Heart right ventricle (tissue), 16 donors: ENCODE measurements around the gene VSTM2B. TPM values are rescaled to one million over a fixed set of nuclear protein-coding genes. Genes with fewer than 3 reads are reported as not detected.

ENCODE experiments used
- ATAC-seq, 8 donors: fragments of 200-7000 bp; cut with Tn5 transposase; one replicate each; pipeline ENCODE4 v1.9.1; 2020; ENCODE audit warnings: mild to moderate bottlenecking in 8 of 8, moderate library complexity in 8 of 8, moderate number of reproducible peaks in 1 of 8
- DNase-seq, 2 donors: peaks; one replicate each; pipeline ENCODE4 v3.0.0-alpha.2; 2020
- H3K27ac ChIP-seq, 10 donors: fragments of 200-600 bp; sonication (generic) in 2 of 10; one replicate each; pipeline versions ENCODE4 v1.5.0 to v1.8.0; 2020 to 2022; ENCODE audit warnings: mild to moderate bottlenecking in 3 of 10
- H3K27me3 ChIP-seq, 7 donors: fragments of 200-600 bp; one replicate each; pipeline ENCODE4 v1.8.0; 2021 to 2022; ENCODE audit warnings: mild to moderate bottlenecking in 2 of 7
- H3K36me3 ChIP-seq, 9 donors: fragments of 200-600 bp; sonication (generic) in 1 of 9; one replicate each; pipeline versions ENCODE4 v1.5.0 to v1.8.0; 2020 to 2022; ENCODE audit warnings: mild to moderate bottlenecking in 2 of 9
- H3K4me1 ChIP-seq, 9 donors: fragments of 200-600 bp; sonication (generic) in 1 of 9; one replicate each; pipeline versions ENCODE4 v1.5.0 to v1.8.0; 2020 to 2022; ENCODE audit warnings: mild to moderate bottlenecking in 4 of 9
- H3K4me3 ChIP-seq, 10 donors: fragments of 200-600 bp; sonication (generic) in 2 of 10; one replicate each; pipeline versions ENCODE4 v1.5.0 to v1.8.0; 2020 to 2022; ENCODE audit warnings: mild to moderate bottlenecking in 7 of 10, moderate library complexity in 2 of 10
- H3K9me3 ChIP-seq, 11 donors: fragments of 200-600 bp in 10 of 11; sonication (generic) in 2 of 11; one replicate each; pipeline versions ENCODE4 v1.5.0 to v1.8.0; 2013 to 2022; ENCODE audit warnings: mild to moderate bottlenecking in 2 of 11, control low read depth in 1 of 11, moderate library complexity in 1 of 11
- WGBS, 2 donors: extraction: QIAGEN DNeasy Blood & Tissue Kit; methylation state at CpG; one replicate each; pipeline ENCODE4 v1.1.7; 2013; ENCODE audit warnings: inconsistent platforms in 1 of 2; 5-methylcytosine and 5-hydroxymethylcytosine counted together
- intact Hi-C, 10 donors: fragments of 100-400 bp; cut with DNase I; formaldehyde crosslinking; loops; one replicate each; pipeline versions ENCODE4 v1.11.1 to v1.14.2; 2022
- polyA plus RNA-seq, 2 donors: library from polyadenylated mRNA; stranded (reverse); fragments of 200-250 nt; gene quantifications; one replicate each; pipeline ENCODE4 v1.2.3, GENCODE V29; 2013
- total RNA-seq, 10 donors: library from RNA; stranded (reverse); fragmentation: NEBNext Ultra II Directional in 3 of 10; extraction: Animal tissue kit (Norgen Biotek cat#: 25700) in 3 of 10; gene quantifications; one replicate each; pipeline versions ENCODE4 v1.2.1 to v1.2.4, GENCODE V29; 2021 to 2023
- TF ChIP-seq, protein P1 (sequence below), 9 donors: fragments of 200-600 bp; sonication (generic) in 2 of 9; IDR thresholded peaks; one replicate each; pipeline versions ENCODE4 v1.5.0 to v1.8.0; 2021 to 2022; ENCODE audit warnings: antibody characterized with exemption in 9 of 9, mild to moderate bottlenecking in 5 of 9, moderate library complexity in 1 of 9
- donor health status: Arrhythmogenic right ventricular cardiomyopathy.
- donor health status: ischemic (EF 13 %, LVEDD 7.1; RV severe dilation, severe dysfunction).
- donor health status: healthy with polysubstance abuse.
- donor health status: DM: no; HTN: yes; CAD: no.
- donor health status: DM: no; HTN: no; CAD: no.
- donor health status: ischemic (EF 25% LVEDD 6.9; RV normal size, moderate dysfunction).
- donor health status: ischemic (EF 25% LVEDD 5.7; RV mildly dilated, moderate dysfunction).
- donor health status: healthy.
- donor health status: DM: yes; HTN: yes; CAD: no.
- donor health status: Ischemic cardiomyopathy.
- donor health status: ischemic (EF 35%, LVEDD 5.7; RV mildly dilated, moderate dysfunction).
- donor health status: nonischemic (EF 11% LVEDD 7.7; RV severe dilation, severe dysfunction).
- donor health status: DM: yes; HTN: yes; CAD: no.
- donor health status: PGD.
- donor health status: ischemic (EF 29% LVEDD 5.4; RV normal size, mild dysfunction).
- donor health status: nonischemic (EF 23%, LVEDD 6.1; RV moderate dilation, normal function).

The VSTM2B gene
- total and polyA plus RNA-seq, 12 donors, result not detected

- no peak for ATAC-seq
- no peak overlapping the region for H3K27ac ChIP-seq
- no peaks in the 10 kb centered on the region for H3K36me3 ChIP-seq
- DNase-seq, result no peak
- no peak overlapping the region for H3K4me3 ChIP-seq
- H3K27me3 ChIP-seq, result peaks cover 0 to 63% (median 43%) of the 10 kb centered on the region in 7 donors
- no peaks in the 10 kb centered on the region for H3K4me1 ChIP-seq
- H3K9me3 ChIP-seq, result no peaks in the 10 kb centered on the region
- TF ChIP-seq, protein P1, sequence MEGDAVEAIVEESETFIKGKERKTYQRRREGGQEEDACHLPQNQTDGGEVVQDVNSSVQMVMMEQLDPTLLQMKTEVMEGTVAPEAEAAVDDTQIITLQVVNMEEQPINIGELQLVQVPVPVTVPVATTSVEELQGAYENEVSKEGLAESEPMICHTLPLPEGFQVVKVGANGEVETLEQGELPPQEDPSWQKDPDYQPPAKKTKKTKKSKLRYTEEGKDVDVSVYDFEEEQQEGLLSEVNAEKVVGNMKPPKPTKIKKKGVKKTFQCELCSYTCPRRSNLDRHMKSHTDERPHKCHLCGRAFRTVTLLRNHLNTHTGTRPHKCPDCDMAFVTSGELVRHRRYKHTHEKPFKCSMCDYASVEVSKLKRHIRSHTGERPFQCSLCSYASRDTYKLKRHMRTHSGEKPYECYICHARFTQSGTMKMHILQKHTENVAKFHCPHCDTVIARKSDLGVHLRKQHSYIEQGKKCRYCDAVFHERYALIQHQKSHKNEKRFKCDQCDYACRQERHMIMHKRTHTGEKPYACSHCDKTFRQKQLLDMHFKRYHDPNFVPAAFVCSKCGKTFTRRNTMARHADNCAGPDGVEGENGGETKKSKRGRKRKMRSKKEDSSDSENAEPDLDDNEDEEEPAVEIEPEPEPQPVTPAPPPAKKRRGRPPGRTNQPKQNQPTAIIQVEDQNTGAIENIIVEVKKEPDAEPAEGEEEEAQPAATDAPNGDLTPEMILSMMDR (IDR thresholded peaks at IDR 0.05), result no peak
- 66 to 73% methylated on average over 22 of the region's 22 CpGs for WGBS, 2 donors
- intact Hi-C loops, result no loop called here
Measured at GRCh38 chr19:29568036-29569025, 42.5 kb downstream of the VSTM2B start.

DNA sequence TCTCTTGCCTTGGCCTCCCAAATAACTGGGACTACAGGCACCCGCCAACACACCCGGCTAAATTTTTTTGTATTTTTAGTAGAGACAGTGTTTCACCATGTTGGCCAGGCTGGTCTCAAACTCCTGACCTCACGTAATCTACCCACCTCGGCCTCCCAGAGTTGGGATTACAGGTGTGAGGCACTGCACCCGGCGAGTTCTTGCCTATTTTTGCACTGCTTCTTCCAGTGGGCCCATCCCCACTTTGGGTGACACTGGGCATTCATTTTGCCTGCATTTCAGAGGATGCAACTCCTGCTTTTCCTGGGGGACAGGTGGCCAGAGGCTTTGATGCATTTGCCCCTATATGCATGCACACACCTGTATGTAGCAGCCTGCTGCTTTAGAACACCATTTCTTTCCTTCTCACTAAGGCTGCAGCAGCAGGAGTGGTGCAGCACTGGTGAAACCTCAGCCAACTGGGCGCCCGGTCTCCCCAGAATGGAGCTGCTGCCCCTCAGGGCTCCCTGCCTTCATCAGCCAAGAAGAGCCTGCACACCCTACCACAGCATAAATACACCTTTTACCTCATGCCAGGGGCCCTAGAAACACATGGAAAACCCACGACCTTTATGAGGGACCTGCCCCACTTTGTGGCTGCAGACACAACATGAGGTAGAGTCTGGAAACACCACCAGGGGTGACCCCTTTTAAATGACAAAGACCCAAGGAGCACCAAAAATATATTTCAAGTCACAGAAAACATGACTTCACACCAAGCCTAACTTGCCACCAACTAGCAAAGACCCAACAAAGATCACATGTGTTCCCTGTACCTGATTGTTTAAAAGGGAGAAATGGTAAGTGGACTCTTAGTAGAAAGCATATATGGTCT, 43.5 kb downstream of the VSTM2B start:
- intact Hi-C loops, result no loop called here
- Histone ChIP-seq H3K9me3 (no peaks in the 10 kb centered on the region), H3K27me3 (peaks cover 0 to 71% (median 53%) of the 10 kb centered on the region in 7 donors), H3K4me1 (no peaks in the 10 kb centered on the region), H3K27ac (no peak overlapping the region), H3K4me3 (no peak overlapping the region), H3K36me3 (no peaks in the 10 kb centered on the region)
- DNase-seq (no peak), ATAC-seq (no peak)
- TF ChIP-seq, protein P1 (IDR thresholded peaks at IDR 0.05), result no peak
- 68 to 72% methylated on average over 9 of the region's 9 CpGs for WGBS, 2 donors

- intact Hi-C loops, result no loop called here
- ATAC-seq, result no peak
Measured at GRCh38 chr19:29571181-29571580, 45.4 kb downstream of the VSTM2B start.

More at GRCh38 chr19:29571181-29571580, 45.4 kb downstream of the VSTM2B start:
- TF ChIP-seq, protein P1 (IDR thresholded peaks at IDR 0.05), result no peak
- no peak overlapping the region for H3K4me3 ChIP-seq
- H3K9me3 ChIP-seq, result no peaks in the 10 kb centered on the region
- H3K27ac ChIP-seq, result no peak overlapping the region
- no peak for DNase-seq
- 68 to 70% methylated on average over 6 of the region's 6 CpGs for WGBS, 2 donors
- peaks cover 0 to 73% (median 53%) of the 10 kb centered on the region in 7 donors for H3K27me3 ChIP-seq
- no peaks in the 10 kb centered on the region for H3K36me3 ChIP-seq
- no peaks in the 10 kb centered on the region for H3K4me1 ChIP-seq
